HCT116 (cell line): Measurements from ENCODE around the gene CYP2E1. TPM values are rescaled to one million over a fixed set of nuclear protein-coding genes. Genes with fewer than 3 reads are reported as not detected.
"Not testable (repeated sequence)": the region's sequence is repeated elsewhere in the genome, so short reads cannot be mapped to it uniquely, and the experiment has no call there.

Source experiments
- ATAC-seq: fragments of 200-7000 bp; cut with Tn5 transposase; 2 replicates; pipeline ENCODE4 v1.9.1; 2020; ENCODE audit warnings: mild to moderate bottlenecking, moderate library complexity
- BruUV-seq: library from RNA; stranded (reverse); fragments of 400-500 nt; replicated peaks from 2 replicates; lab custom pipeline; 2021; lab: Mats Ljungman, UMichigan
- CTCF ChIA-PET: fragments of 300-600 bp; sonication (Branson Sonifier 250); formaldehyde crosslinking; loops from one replicate; lab custom pipeline; 2021; ENCODE audit warnings: antibody characterized with exemption; lab: Charles Lee
- POLR2A ChIA-PET: fragments of 300-600, 350-600 bp; sonication (Branson Sonifier 250); formaldehyde crosslinking; loops from one replicate; lab custom pipeline; 2021; ENCODE audit warnings: antibody characterized with exemption; lab: Charles Lee
- RAD21 ChIA-PET, 2 experiments: fragments of 300-600 bp; sonication (Branson Sonifier 250); formaldehyde crosslinking; loops; one replicate each; lab custom pipeline; 2023; ENCODE audit warnings: low total read pairs in 2 of 2; ENCODE audit not compliant: uncharacterized antibody in 2 of 2, unreplicated experiment in 2 of 2, low non-redundant PET in 1 of 2; lab: Charles Lee
- DNase-seq: peaks from one replicate; pipeline ENCODE4 v3.0.0-alpha.2; 2010; ENCODE audit warnings: low read depth, low spot score
- H2AFZ ChIP-seq: fragments of 200-600 bp; shearing (Covaris generic), sonication (generic); 2 replicates; pipeline ENCODE4 v1.6.1; 2017; ENCODE audit warnings: low read depth, mixed run types, mixed read lengths, antibody characterized with exemption, low read length; ENCODE audit not compliant: poor library complexity, severe bottlenecking
- H3K27ac ChIP-seq: 2 replicates; pipeline ENCODE4 v1.5.1; 2012; ENCODE audit warnings: low read depth, low read length
- H3K27me3 ChIP-seq: fragments of 200-600 bp; sonication (generic); 2 replicates; pipeline ENCODE4 v1.6.1; 2016; ENCODE audit warnings: mixed run types, low read length, mixed read lengths; ENCODE audit not compliant: insufficient read depth
- H3K36me3 ChIP-seq, 2 experiments: fragments of 200-500 bp in 1 of 2; fragments of 200-600 bp in 1 of 2; sonication (Bioruptor generic) in 1 of 2; sonication (generic) in 1 of 2; 2 replicates each; pipeline versions ENCODE4 v1.5.1 to v1.6.1; 2014 to 2016; ENCODE audit warnings: low read length in 2 of 2, inconsistent platforms in 1 of 2, mixed read lengths in 1 of 2, mixed run types in 1 of 2; ENCODE audit not compliant: insufficient read depth in 2 of 2, control insufficient read depth in 1 of 2
- H3K4me1 ChIP-seq, 2 experiments: fragments of 200-600 bp in 1 of 2; sonication (generic) in 1 of 2; 2 replicates each; pipeline versions ENCODE4 v1.5.1 to v1.6.1; 2012 to 2017; ENCODE audit warnings: low read length in 2 of 2, inconsistent platforms in 1 of 2, mild to moderate bottlenecking in 1 of 2, mixed read lengths in 1 of 2, mixed run types in 1 of 2, moderate library complexity in 1 of 2; ENCODE audit not compliant: insufficient read depth in 2 of 2, control insufficient read depth in 1 of 2
- H3K4me2 ChIP-seq: fragments of 200-600 bp; sonication (generic); 2 replicates; pipeline ENCODE4 v1.6.1; 2017; ENCODE audit warnings: mixed run types, low read length, mixed read lengths
- H3K4me3 ChIP-seq, 2 experiments: fragments of 200-600 bp in 1 of 2; sonication (generic) in 1 of 2; replicated peaks in 1 of 2; 2 replicates each; pipeline ENCODE4 v1.5.1; 2011 to 2016; ENCODE audit warnings: low read length in 2 of 2, control low read depth in 1 of 2, low read depth in 1 of 2, mild to moderate bottlenecking in 1 of 2, mixed read lengths in 1 of 2, mixed run types in 1 of 2
- H3K79me2 ChIP-seq: fragments of 200-600 bp; sonication (generic); 2 replicates; pipeline ENCODE4 v1.6.1; 2017; ENCODE audit warnings: mild to moderate bottlenecking, mixed run types, low read length, moderate library complexity, mixed read lengths; ENCODE audit not compliant: insufficient read depth
- H3K9ac ChIP-seq: fragments of 200-600 bp; sonication (generic); 2 replicates; pipeline ENCODE4 v1.6.1; 2016; ENCODE audit warnings: low read length, mixed read lengths
- H3K9me2 ChIP-seq: fragments of 200-600 bp; sonication (generic), shearing (Covaris generic); 2 replicates; pipeline ENCODE4 v1.6.1; 2017; ENCODE audit warnings: mixed run types, mild to moderate bottlenecking, moderate library complexity; ENCODE audit not compliant: insufficient read depth
- H3K9me3 ChIP-seq, 2 experiments: fragments of 200-500 bp in 1 of 2; fragments of 200-600 bp in 1 of 2; sonication (Bioruptor generic) in 1 of 2; sonication (generic) in 1 of 2; 2 replicates each; pipeline ENCODE4 v1.6.1; 2014 to 2017; ENCODE audit warnings: low read length in 2 of 2, mixed read lengths in 2 of 2, inconsistent platforms in 1 of 2, low read depth in 1 of 2, mild to moderate bottlenecking in 1 of 2, mixed run types in 1 of 2, moderate library complexity in 1 of 2; ENCODE audit not compliant: control insufficient read depth in 1 of 2, insufficient read depth in 1 of 2
- H4K20me1 ChIP-seq: fragments of 200-600 bp; sonication (generic), shearing (Covaris generic); 2 replicates; pipeline ENCODE4 v1.6.1; 2017; ENCODE audit warnings: mixed run types, mild to moderate bottlenecking, moderate library complexity; ENCODE audit not compliant: insufficient read depth
- ATF3 ChIP-seq: IDR thresholded peaks from 2 replicates; pipeline ENCODE4 v1.6.1; 2012
- CBX3 ChIP-seq: IDR thresholded peaks from 2 replicates; pipeline ENCODE4 v1.6.1; 2012; ENCODE audit warnings: low read depth
- CEBPB ChIP-seq: IDR thresholded peaks from 2 replicates; pipeline ENCODE4 v1.6.1; 2012; ENCODE audit warnings: low read depth
- ELF1 ChIP-seq: IDR thresholded peaks from 2 replicates; pipeline ENCODE4 v1.6.1; 2012; ENCODE audit warnings: low read depth, borderline replicate concordance
- EZH2 ChIP-seq: fragments of 200-600 bp; sonication (generic); IDR thresholded peaks from 2 replicates; pipeline ENCODE4 v1.6.1; 2017; ENCODE audit warnings: antibody characterized with exemption, mixed run types
- FOSL1 ChIP-seq: IDR thresholded peaks from 2 replicates; pipeline ENCODE4 v1.6.1; 2012; ENCODE audit warnings: low read depth
- POLR2A ChIP-seq: IDR thresholded peaks from 2 replicates; pipeline ENCODE4 v1.7.0; 2011; ENCODE audit warnings: borderline replicate concordance; ENCODE audit not compliant: insufficient read depth, insufficient read length; ENCODE audit errors: extremely low read depth
- POLR2AphosphoS5 ChIP-seq: IDR thresholded peaks from 2 replicates; pipeline ENCODE4 v1.6.1; 2011; ENCODE audit warnings: mild to moderate bottlenecking, low read depth, low read length, moderate library complexity
- RAD21 ChIP-seq: IDR thresholded peaks from 2 replicates; pipeline ENCODE4 v1.6.1; 2012; ENCODE audit warnings: low read depth, mild to moderate bottlenecking
- REST ChIP-seq: IDR thresholded peaks from 2 replicates; pipeline ENCODE4 v1.6.1; 2012; ENCODE audit warnings: low read depth
- SIN3A ChIP-seq: IDR thresholded peaks from 2 replicates; pipeline ENCODE4 v1.6.1; 2012; ENCODE audit warnings: low read depth
- SP1 ChIP-seq: IDR thresholded peaks from 2 replicates; pipeline ENCODE4 v1.6.1; 2012; ENCODE audit warnings: low read depth
- SRF ChIP-seq: IDR thresholded peaks from 2 replicates; pipeline ENCODE4 v1.6.1; 2012; ENCODE audit warnings: low read depth
- YY1 ChIP-seq: IDR thresholded peaks from 2 replicates; pipeline ENCODE4 v1.6.1; 2011; ENCODE audit warnings: low read length, low read depth, moderate library complexity, mild to moderate bottlenecking; ENCODE audit not compliant: insufficient replicate concordance; ENCODE audit errors: extremely low read depth
- ZBTB33 ChIP-seq: IDR thresholded peaks from 2 replicates; pipeline ENCODE4 v1.6.1; 2011; ENCODE audit warnings: mild to moderate bottlenecking, low read length, moderate library complexity; ENCODE audit not compliant: insufficient replicate concordance; ENCODE audit errors: extremely low read depth
- ZFX ChIP-seq: fragments of 450-650 bp; IDR thresholded peaks from 2 replicates; pipeline ENCODE4 v1.6.1; 2017
- intact Hi-C: fragments of 100-400 bp; cut with micrococcal nuclease; formaldehyde crosslinking; loops from 2 replicates; pipeline ENCODE4 v1.10.0; 2022
- total RNA-seq: library from RNA; stranded (reverse); gene quantifications from one replicate; pipeline ENCODE4 v1.2.1, GENCODE V29; 2021; ENCODE audit not compliant: unreplicated experiment

The CYP2E1 gene
- total RNA-seq, 1 experiment from 2014 or later: 1.5 TPM

- H4K20me1 ChIP-seq, intact Hi-C loops, H3K4me3 ChIP-seq, RAD21 ChIA-PET, ATAC-seq, H3K79me2 ChIP-seq, H3K36me3 ChIP-seq, H2AFZ ChIP-seq, H3K27ac ChIP-seq, H3K9me3 ChIP-seq, H3K4me1 ChIP-seq, H3K9ac ChIP-seq, CTCF ChIA-PET, H3K27me3 ChIP-seq, DNase-seq, POLR2A ChIA-PET, H3K4me2 ChIP-seq, H3K9me2 ChIP-seq, BruUV-seq: not testable (repeated sequence)
Observed at GRCh38 chr10:133541441-133541975, 14.3 kb downstream of the CYP2E1 start.

- BruUV-seq: no TSS peak
- DNase-seq (no peak), ATAC-seq (no peak)
- H4K20me1 ChIP-seq: no peaks in the 10 kb centered on the region
- H3K9me2 ChIP-seq: no peaks in the 10 kb centered on the region
- no peak overlapping the region for H3K4me3 ChIP-seq
- ChIA-PET POLR2A (no interaction called here), CTCF (no interaction called here), RAD21 (no interaction called here)
- intact Hi-C loops: no loop called here
- H3K79me2 ChIP-seq: no peaks in the 10 kb centered on the region
- no peaks in the 10 kb centered on the region for H3K9me3 ChIP-seq
- no peak overlapping the region for H2AFZ ChIP-seq
- no peaks in the 10 kb centered on the region for H3K27me3 ChIP-seq
- no peak overlapping the region for H3K9ac ChIP-seq
- H3K4me1 ChIP-seq: no peaks in the 10 kb centered on the region
- no peak overlapping the region for H3K4me2 ChIP-seq
- no peaks in the 10 kb centered on the region for H3K36me3 ChIP-seq
- TF ChIP-seq ZBTB33 (no peak), CBX3 (no peak), RAD21 (no peak), REST (no peak), EZH2 (no peak), SIN3A (no peak), FOSL1 (no peak), SP1 (no peak), ELF1 (no peak), ATF3 (no peak), SRF (no peak), YY1 (no peak), ZFX (no peak), POLR2A (no peak), CEBPB (no peak), POLR2AphosphoS5 (no peak)
- no peak overlapping the region for H3K27ac ChIP-seq
Observed at GRCh38 chr10:133544506-133544905, 17.3 kb downstream of the CYP2E1 start.
